Neutrophil (primary cell): ENCODE results near the gene MCM3AP.

ENCODE experiments used
- H3K27ac ChIP-seq: fragments of 200-600 bp; sonication (generic); 2 replicates; pipeline ENCODE4 v1.5.1; 2016; ENCODE audit warnings: mild to moderate bottlenecking, moderate library complexity
- H3K27me3 ChIP-seq: fragments of 200-600 bp; sonication (generic); 2 replicates; pipeline ENCODE4 v1.6.0; 2016; ENCODE audit warnings: mild to moderate bottlenecking
- H3K36me3 ChIP-seq: fragments of 200-600 bp; sonication (generic); 2 replicates; pipeline ENCODE4 v1.5.1; 2017
- H3K4me1 ChIP-seq, 2 experiments: fragments of 200-600 bp in 1 of 2; sonication (generic) in 1 of 2; 1 replicate in 1 of 2; 2 replicates in 1 of 2; pipeline versions ENCODE4 v1.5.1 to v1.6.1; 2013 to 2016; ENCODE audit warnings: low read depth in 1 of 2, low read length in 1 of 2, mild to moderate bottlenecking in 1 of 2, moderate library complexity in 1 of 2; ENCODE audit not compliant: control insufficient read depth in 1 of 2, insufficient read depth in 1 of 2
- H3K4me3 ChIP-seq, 2 experiments: fragments of 200-600 bp in 1 of 2; sonication (generic) in 1 of 2; 1 replicate in 1 of 2; 2 replicates in 1 of 2; pipeline ENCODE4 v1.5.1; 2013 to 2016; ENCODE audit warnings: low read depth in 1 of 2, low read length in 1 of 2, mild to moderate bottlenecking in 1 of 2, moderate library complexity in 1 of 2
- H3K9me3 ChIP-seq: fragments of 200-600 bp; sonication (generic); 2 replicates; pipeline ENCODE4 v1.5.1; 2016
- CTCF ChIP-seq: fragments of 200-600 bp; sonication (generic); IDR thresholded peaks from 2 replicates; pipeline ENCODE4 v1.5.1; 2016; ENCODE audit warnings: antibody characterized with exemption

MCM3AP gene

GRCh38 chr21:46284077-46284644, 1.2 kb downstream of the MCM3AP start:
- peaks cover 29 to 37% of the 10 kb centered on the region in 2 experiments for H3K4me1 ChIP-seq
- no peak for TF ChIP-seq CTCF
- H3K4me3 ChIP-seq, result no peak overlapping the region
- no peaks in the 10 kb centered on the region for H3K9me3 ChIP-seq
- H3K36me3 ChIP-seq, result peaks cover 26% of the 10 kb centered on the region
- peak overlapping the region; percentile 40 for H3K27ac ChIP-seq
- H3K27me3 ChIP-seq, result no peaks in the 10 kb centered on the region

- Histone ChIP-seq H3K4me1 (no peaks in the 10 kb centered on the region), H3K9me3 (no peaks in the 10 kb centered on the region), H3K4me3 (no peak overlapping the region), H3K36me3 (peaks cover 99% of the 10 kb centered on the region), H3K27ac (no peak overlapping the region), H3K27me3 (no peaks in the 10 kb centered on the region)
- TF ChIP-seq CTCF, result no peak
These were observed 10.5 kb downstream of the MCM3AP start for GRCh38 chr21:46274797-46275390.

- Histone ChIP-seq H3K27me3 (no peaks in the 10 kb centered on the region), H3K4me1 (no peaks in the 10 kb centered on the region), H3K4me3 (no peak overlapping the region), H3K9me3 (no peaks in the 10 kb centered on the region), H3K27ac (no peak overlapping the region), H3K36me3 (peaks cover 99% of the 10 kb centered on the region)
- TF ChIP-seq CTCF, result no peak
These were observed 12.1 kb downstream of the MCM3AP start for GRCh38 chr21:46273341-46273740.

GRCh38 chr21:46269466-46269865, 15.9 kb downstream of the MCM3AP start:
- Histone ChIP-seq H3K27me3 (no peaks in the 10 kb centered on the region), H3K4me3 (no peak overlapping the region), H3K4me1 (no peaks in the 10 kb centered on the region), H3K27ac (no peak overlapping the region), H3K36me3 (peaks cover 100% of the 10 kb centered on the region), H3K9me3 (no peaks in the 10 kb centered on the region)
- TF ChIP-seq CTCF, result no peak

GRCh38 chr21:46268371-46268770, 17.0 kb downstream of the MCM3AP start:
- Histone ChIP-seq H3K9me3 (no peaks in the 10 kb centered on the region), H3K27ac (no peak overlapping the region), H3K36me3 (peaks cover 99% of the 10 kb centered on the region), H3K27me3 (no peaks in the 10 kb centered on the region), H3K4me3 (no peak overlapping the region), H3K4me1 (no peaks in the 10 kb centered on the region)
- TF ChIP-seq CTCF, result no peak
